Body of pancreas (tissue), 4 donors: ENCODE measurements around the gene RNPEP. TPM values are rescaled to one million over a fixed set of nuclear protein-coding genes. Genes with fewer than 3 reads are reported as not detected.

Experiments
- ATAC-seq: fragments of 150-250 bp; one replicate; pipeline ENCODE4 v1.9.1; 2016
- DNase-seq, 4 donors: peaks; one replicate each; pipeline ENCODE4 v3.0.0-alpha.2; 2019
- H3K27ac ChIP-seq, 4 donors: fragments of 200-600 bp; sonication (generic); 1 replicate in 3 of 4; 2 replicates in 1 of 4; pipeline versions ENCODE4 v1.5.1 to v1.6.1; 2016 to 2019; ENCODE audit warnings: mild to moderate bottlenecking in 1 of 4, mixed read lengths in 1 of 4, moderate library complexity in 1 of 4
- H3K27me3 ChIP-seq, 2 donors: fragments of 200-600 bp; sonication (generic); one replicate each; pipeline ENCODE4 v1.6.0; 2016; ENCODE audit warnings: mild to moderate bottlenecking in 1 of 2
- H3K36me3 ChIP-seq, 2 donors: fragments of 200-600 bp; sonication (generic); replicated peaks in 1 of 2; 2 replicates each; pipeline ENCODE4 v1.5.1; 2016; ENCODE audit warnings: low read depth in 2 of 2; ENCODE audit not compliant: insufficient read depth in 1 of 2
- H3K4me1 ChIP-seq: fragments of 200-600 bp; sonication (generic); one replicate; pipeline ENCODE4 v1.6.0; 2016
- H3K4me3 ChIP-seq, 2 donors: fragments of 200-600 bp; sonication (generic); 1 replicate in 1 of 2; 2 replicates in 1 of 2; pipeline ENCODE4 v1.5.1; 2016 to 2019
- H3K9me3 ChIP-seq, 3 donors: fragments of 200-600 bp; sonication (generic); 1 replicate in 2 of 3; 2 replicates in 1 of 3; pipeline ENCODE4 v1.5.1; 2016
- CTCF ChIP-seq, 7 experiments: fragments of 450-650 bp in 4 of 7; fragments of 200-600 bp in 3 of 7; sonication (generic) in 3 of 7; IDR thresholded peaks; one replicate each; pipeline ENCODE4 v1.5.1; 2016 to 2019; ENCODE audit warnings: antibody characterized with exemption in 7 of 7
- POLR2A ChIP-seq, 3 donors: fragments of 450-650 bp; IDR thresholded peaks; one replicate each; pipeline ENCODE4 v1.6.1; 2016; ENCODE audit warnings: antibody characterized with exemption in 3 of 3, mild to moderate bottlenecking in 2 of 3
- WGBS, 2 donors: methylation state at CpG; one replicate each; pipeline ENCODE4 v1.1.5; 2017; 5-methylcytosine and 5-hydroxymethylcytosine counted together
- intact Hi-C: fragments of 100-400 bp; cut with DNase I; formaldehyde crosslinking; loops from one replicate; pipeline ENCODE4 v1.15.1; 2023
- total RNA-seq, 2 donors: library from RNA; depleted of rRNA; stranded (reverse); fragments of >200 nt; gene quantifications; one replicate each; pipeline ENCODE4 v1.1.0, GENCODE V29; 2016

Gene RNPEP
- total RNA-seq, 2 donors from 2014 or later, result 62.3 to 233 TPM

DNA sequence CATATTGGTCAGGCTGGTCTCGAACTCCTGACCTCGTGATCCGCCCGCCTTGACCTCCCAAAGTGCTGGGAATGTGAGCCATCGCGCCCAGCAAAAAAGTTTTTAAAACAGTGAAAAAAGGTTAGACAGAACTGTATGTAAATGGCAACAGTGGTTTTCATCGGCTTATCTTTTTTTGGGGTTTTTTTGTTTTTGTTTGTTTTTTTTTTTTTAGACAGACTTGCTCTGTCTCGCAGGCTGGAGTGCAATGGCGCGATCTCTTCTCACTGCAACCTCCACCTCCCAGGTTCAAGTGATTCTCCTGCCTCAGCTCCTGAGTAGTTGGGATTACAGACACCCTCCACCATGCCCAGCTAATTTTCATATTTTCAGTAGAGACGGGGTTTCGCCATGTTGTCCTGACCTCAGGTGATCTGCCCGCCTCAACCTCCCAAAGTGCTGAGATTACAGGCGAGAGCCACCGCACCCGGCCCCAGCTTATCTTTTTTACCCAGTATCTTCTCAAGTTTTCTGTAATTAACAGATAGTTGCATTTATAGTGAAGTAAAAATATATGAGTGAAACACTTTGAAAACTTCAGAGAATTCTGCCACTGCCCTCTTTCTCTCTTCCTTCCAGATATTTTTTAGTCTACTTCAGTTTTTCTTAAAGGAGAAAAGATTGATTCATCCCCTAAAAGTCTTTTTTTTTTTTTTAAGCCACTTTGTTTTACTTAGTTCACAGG is 14.1 kb upstream of the RNPEP start:
- Histone ChIP-seq H3K4me3 (no peak overlapping the region), H3K36me3 (peaks cover 0 to 18% of the 10 kb centered on the region in 2 donors), H3K9me3 (no peaks in the 10 kb centered on the region), H3K27ac (no peak overlapping the region), H3K4me1 (peaks cover 5% of the 10 kb centered on the region), H3K27me3 (no peaks in the 10 kb centered on the region)
- DNase-seq (no peak), ATAC-seq (no peak)
- no peak for TF ChIP-seq CTCF (IDR thresholded peaks at IDR 0.05)
- TF ChIP-seq POLR2A (IDR thresholded peaks at IDR 0.05), result no peak
- intact Hi-C loops, result no loop called here
- 80 to 87% methylated on average over 16 of the region's 16 CpGs for WGBS, 2 donors

GRCh38 chr1:201970334-201971159 is 11.9 kb upstream of the RNPEP start:
- ATAC-seq (no peak), DNase-seq (no peak)
- peaks cover 0 to 7% of the 10 kb centered on the region in 2 donors for H3K36me3 ChIP-seq
- no peaks in the 10 kb centered on the region for H3K9me3 ChIP-seq
- H3K27ac ChIP-seq, result no peak overlapping the region
- H3K4me3 ChIP-seq, result no peak overlapping the region
- 44 to 54% methylated on average over 9 of the region's 9 CpGs for WGBS, 2 donors
- intact Hi-C loops, result no loop called here
- no peaks in the 10 kb centered on the region for H3K27me3 ChIP-seq
- TF ChIP-seq CTCF (IDR thresholded peaks at IDR 0.05) (no peak), POLR2A (IDR thresholded peaks at IDR 0.05) (no peak)
- peaks cover 5% of the 10 kb centered on the region for H3K4me1 ChIP-seq

DNA sequence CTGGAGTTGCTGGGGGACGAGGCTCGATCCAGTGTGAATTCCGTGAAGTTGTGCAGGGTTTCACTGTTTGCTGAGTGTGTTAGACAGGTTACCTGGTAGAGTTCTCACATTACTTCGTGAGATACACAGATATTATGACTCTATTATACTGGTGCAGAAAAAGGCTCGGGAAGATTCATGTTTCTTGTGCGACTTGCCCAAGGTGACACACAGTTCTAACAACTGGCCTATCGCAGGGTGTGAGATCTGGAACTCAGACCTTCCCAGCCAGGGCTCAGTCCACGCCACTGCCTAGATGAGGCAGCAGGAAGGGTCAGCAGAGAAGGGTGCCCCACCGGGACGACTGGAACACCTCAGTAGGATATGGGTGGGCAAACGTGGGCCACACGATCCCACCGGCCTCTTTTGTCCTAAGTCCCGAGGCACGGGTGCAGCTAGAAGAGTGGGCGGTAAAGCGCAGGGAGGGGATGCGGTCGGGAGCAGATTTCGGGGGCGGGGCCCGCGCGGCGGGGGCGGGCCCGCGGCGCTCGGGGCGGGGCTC is 296 bp upstream of the RNPEP start:
- Histone ChIP-seq H3K4me1 (peaks cover 12% of the 10 kb centered on the region), H3K27ac (peak overlapping the region; percentile 83 to 95 (median 90)), H3K36me3 (no peaks in the 10 kb centered on the region), H3K4me3 (no peak overlapping the region), H3K9me3 (no peaks in the 10 kb centered on the region), H3K27me3 (no peaks in the 10 kb centered on the region)
- ATAC-seq, result no peak
- TF ChIP-seq CTCF (IDR thresholded peaks at IDR 0.05) (no peak), POLR2A (IDR thresholded peaks at IDR 0.05) (no peak)
- DNase-seq, result peak; percentile 69 to 83 (median 74)
- 3 to 14% methylated on average over 8 to 31 of the region's 31 CpGs for WGBS, 2 donors
- intact Hi-C loops, result no loop called here

- TF ChIP-seq POLR2A (IDR thresholded peaks at IDR 0.05) (no peak), CTCF (IDR thresholded peaks at IDR 0.05) (peak in 2 of 7 experiments; percentile 0 to 31)
- intact Hi-C loops, result no loop called here
These were observed 945 bp downstream of the RNPEP start for GRCh38 chr1:201983380-201983805.

More at GRCh38 chr1:201983380-201983805, 945 bp downstream of the RNPEP start:
- ATAC-seq, result no peak
- Histone ChIP-seq H3K36me3 (no peaks in the 10 kb centered on the region), H3K27ac (peak overlapping the region; percentile 83 to 95 (median 90)), H3K27me3 (no peaks in the 10 kb centered on the region), H3K4me1 (peaks cover 12% of the 10 kb centered on the region), H3K9me3 (no peaks in the 10 kb centered on the region), H3K4me3 (peak overlapping the region; percentile 35 to 82)
- WGBS, 2 donors, result 1 to 7% methylated on average over 9 to 11 of the region's 11 CpGs
- DNase-seq, result no peak
